T-helper 2 cell treated with Interferon-gamma antibody and Interleukin-4, amounts not matched to agents 5 μg/mL and 100 μg/mL, for 36 hours (primary cell): ENCODE data around the gene CYRIA.

Experiments
- DNase-seq: peaks from one replicate; pipeline ENCODE4 v3.0.0; 2021; ENCODE audit warnings: low spot score
- H3K27ac Mint-ChIP-seq: one replicate; pipeline ENCODE4 v1.8.0; 2021; ENCODE audit warnings: mild to moderate bottlenecking, mixed read lengths
- H3K27me3 Mint-ChIP-seq: one replicate; pipeline ENCODE4 v1.8.0; 2021; ENCODE audit warnings: low read depth, mixed read lengths
- H3K36me3 Mint-ChIP-seq: one replicate; pipeline ENCODE4 v1.8.0; 2021; ENCODE audit warnings: low read depth, mixed read lengths
- H3K4me1 Mint-ChIP-seq: one replicate; pipeline ENCODE4 v1.8.0; 2021; ENCODE audit warnings: low read depth, mixed read lengths
- H3K4me3 Mint-ChIP-seq: one replicate; pipeline ENCODE4 v1.8.0; 2022; ENCODE audit warnings: mild to moderate bottlenecking, moderate library complexity, mixed read lengths
- H3K9me3 Mint-ChIP-seq: one replicate; pipeline ENCODE4 v1.8.0; 2021; ENCODE audit warnings: mixed read lengths

Gene CYRIA

GRCh38 chr2:16623564-16624435 is 41.8 kb downstream of the CYRIA start:
- peak overlapping the region; percentile 1 for H3K4me3 Mint-ChIP-seq

DNA sequence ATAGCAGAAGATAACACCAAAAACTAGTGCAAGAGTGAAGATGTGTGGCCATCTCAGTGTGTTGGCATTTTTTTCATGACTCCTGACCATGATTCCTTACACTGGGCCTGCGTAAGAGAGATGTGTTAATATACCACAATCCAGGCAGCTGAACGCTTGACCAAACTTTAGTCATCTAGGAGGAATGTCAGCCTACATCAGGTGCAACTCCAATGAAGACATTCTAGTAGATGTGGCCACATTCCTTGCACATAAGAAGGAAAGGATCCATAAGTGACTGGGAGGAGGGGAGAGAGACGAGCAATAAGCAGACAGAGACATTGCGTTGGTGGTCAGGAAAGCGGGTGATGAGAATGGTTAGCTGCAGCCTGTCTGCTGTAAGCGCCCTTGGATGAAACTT is 42.6 kb downstream of the CYRIA start:
- peak overlapping the region; percentile 23 for H3K4me3 Mint-ChIP-seq
- no peaks in the 10 kb centered on the region for H3K36me3 Mint-ChIP-seq
- DNase-seq, result no peak
- peak overlapping the region; percentile 49 for H3K27ac Mint-ChIP-seq
- H3K9me3 Mint-ChIP-seq, result no peaks in the 10 kb centered on the region
- peaks cover 32% of the 10 kb centered on the region for H3K4me1 Mint-ChIP-seq
- peaks cover 3% of the 10 kb centered on the region for H3K27me3 Mint-ChIP-seq

More at GRCh38 chr2:16623564-16624435, 41.8 kb downstream of the CYRIA start:
- H3K27me3 Mint-ChIP-seq, result peaks cover 3% of the 10 kb centered on the region
- H3K27ac Mint-ChIP-seq, result no peak overlapping the region
- DNase-seq, result no peak
- peaks cover 36% of the 10 kb centered on the region for H3K4me1 Mint-ChIP-seq
- H3K36me3 Mint-ChIP-seq, result no peaks in the 10 kb centered on the region
- H3K9me3 Mint-ChIP-seq, result no peaks in the 10 kb centered on the region

GRCh38 chr2:16622399-16622968 is 43.1 kb downstream of the CYRIA start:
- Mint-ChIP-seq H3K27ac (peak overlapping the region; percentile 49), H3K4me3 (peak overlapping the region; percentile 23), H3K4me1 (peaks cover 32% of the 10 kb centered on the region), H3K9me3 (no peaks in the 10 kb centered on the region), H3K36me3 (no peaks in the 10 kb centered on the region), H3K27me3 (peaks cover 3% of the 10 kb centered on the region)
- no peak for DNase-seq

- no peaks in the 10 kb centered on the region for H3K9me3 Mint-ChIP-seq
- peaks cover 3% of the 10 kb centered on the region for H3K27me3 Mint-ChIP-seq
- no peaks in the 10 kb centered on the region for H3K36me3 Mint-ChIP-seq
- H3K4me1 Mint-ChIP-seq, result peaks cover 31% of the 10 kb centered on the region
- no peak overlapping the region for H3K27ac Mint-ChIP-seq
- no peak for DNase-seq
- H3K4me3 Mint-ChIP-seq, result no peak overlapping the region
These were observed 44.3 kb downstream of the CYRIA start for GRCh38 chr2:16621316-16621715.

- H3K27me3 Mint-ChIP-seq, result peaks cover 3% of the 10 kb centered on the region
- H3K27ac Mint-ChIP-seq, result no peak overlapping the region
- H3K4me1 Mint-ChIP-seq, result peaks cover 27% of the 10 kb centered on the region
These were observed 45.0 kb downstream of the CYRIA start for GRCh38 chr2:16620590-16620989.

GRCh38 chr2:16619576-16620245 is 45.9 kb downstream of the CYRIA start:
- Mint-ChIP-seq H3K27ac (no peak overlapping the region), H3K4me3 (no peak overlapping the region), H3K9me3 (no peaks in the 10 kb centered on the region), H3K36me3 (no peaks in the 10 kb centered on the region), H3K4me1 (peaks cover 22% of the 10 kb centered on the region), H3K27me3 (peaks cover 4% of the 10 kb centered on the region)
- no peak for DNase-seq

More at GRCh38 chr2:16620590-16620989, 45.0 kb downstream of the CYRIA start:
- no peaks in the 10 kb centered on the region for H3K9me3 Mint-ChIP-seq
- DNase-seq, result no peak
- H3K36me3 Mint-ChIP-seq, result no peaks in the 10 kb centered on the region
- H3K4me3 Mint-ChIP-seq, result no peak overlapping the region

- Mint-ChIP-seq H3K27ac (no peak overlapping the region), H3K4me1 (peaks cover 5% of the 10 kb centered on the region)
- no peak for DNase-seq
These were observed 48.1 kb downstream of the CYRIA start for GRCh38 chr2:16617282-16618266.

More at GRCh38 chr2:16617282-16618266, 48.1 kb downstream of the CYRIA start:
- H3K36me3 Mint-ChIP-seq, result no peaks in the 10 kb centered on the region
- H3K4me3 Mint-ChIP-seq, result no peak overlapping the region
- no peaks in the 10 kb centered on the region for H3K9me3 Mint-ChIP-seq
- H3K27me3 Mint-ChIP-seq, result peaks cover 10% of the 10 kb centered on the region
